ENCODE measurements around the gene HPGD. TPM values are rescaled to one million over a fixed set of nuclear protein-coding genes. Genes with fewer than 3 reads are reported as not detected.

The HPGD gene
- total and polyA plus RNA-seq, 7 donors = 0.40 to 6.5 (median 0.98) TPM

DNA sequence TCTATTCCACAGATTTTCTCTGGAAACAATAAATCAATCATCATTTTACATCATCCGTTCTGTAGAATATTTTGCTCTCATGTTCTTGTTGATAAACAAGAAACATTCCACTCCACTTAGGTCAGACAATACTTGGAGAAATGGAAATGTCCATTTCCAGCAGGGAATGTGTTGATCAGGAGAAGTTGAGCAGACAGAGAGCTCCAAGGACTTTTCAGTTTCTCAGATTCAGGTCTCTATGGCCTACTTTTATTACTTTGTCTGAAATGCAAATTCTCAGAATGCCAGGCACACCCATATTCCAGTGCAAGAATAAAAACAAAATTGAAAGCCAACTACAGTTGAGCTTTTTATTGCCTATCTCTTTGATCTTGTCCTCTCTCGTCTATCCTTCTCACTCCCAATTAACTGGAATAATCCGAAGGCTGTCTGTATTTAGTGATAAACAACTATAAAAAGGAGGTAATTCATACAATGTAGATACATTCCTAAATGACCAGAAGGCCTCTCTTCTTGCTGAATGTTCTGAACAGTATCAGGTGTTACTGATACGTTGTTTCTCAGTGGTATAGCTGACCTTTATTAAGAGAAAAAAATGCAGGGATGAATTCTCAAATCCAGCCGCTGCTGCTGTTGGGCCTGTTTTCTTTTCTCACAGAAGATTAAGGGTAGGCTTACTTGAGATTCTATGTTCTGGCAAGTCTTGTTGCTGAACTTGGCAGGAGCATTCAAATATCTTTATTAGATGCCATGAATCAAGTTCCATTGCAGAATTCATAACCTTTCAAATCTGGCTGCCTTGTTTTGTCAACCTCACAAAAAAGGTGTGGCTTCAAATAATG lies 72.1 kb downstream of the HPGD start:
- TF ChIP-seq, protein P1, sequence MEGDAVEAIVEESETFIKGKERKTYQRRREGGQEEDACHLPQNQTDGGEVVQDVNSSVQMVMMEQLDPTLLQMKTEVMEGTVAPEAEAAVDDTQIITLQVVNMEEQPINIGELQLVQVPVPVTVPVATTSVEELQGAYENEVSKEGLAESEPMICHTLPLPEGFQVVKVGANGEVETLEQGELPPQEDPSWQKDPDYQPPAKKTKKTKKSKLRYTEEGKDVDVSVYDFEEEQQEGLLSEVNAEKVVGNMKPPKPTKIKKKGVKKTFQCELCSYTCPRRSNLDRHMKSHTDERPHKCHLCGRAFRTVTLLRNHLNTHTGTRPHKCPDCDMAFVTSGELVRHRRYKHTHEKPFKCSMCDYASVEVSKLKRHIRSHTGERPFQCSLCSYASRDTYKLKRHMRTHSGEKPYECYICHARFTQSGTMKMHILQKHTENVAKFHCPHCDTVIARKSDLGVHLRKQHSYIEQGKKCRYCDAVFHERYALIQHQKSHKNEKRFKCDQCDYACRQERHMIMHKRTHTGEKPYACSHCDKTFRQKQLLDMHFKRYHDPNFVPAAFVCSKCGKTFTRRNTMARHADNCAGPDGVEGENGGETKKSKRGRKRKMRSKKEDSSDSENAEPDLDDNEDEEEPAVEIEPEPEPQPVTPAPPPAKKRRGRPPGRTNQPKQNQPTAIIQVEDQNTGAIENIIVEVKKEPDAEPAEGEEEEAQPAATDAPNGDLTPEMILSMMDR (IDR thresholded peaks at IDR 0.05) = no peak
- Histone ChIP-seq H3K9me3 (no peaks in the 10 kb centered on the region), H3K4me3 (no peak overlapping the region), H3K4me1 (no peaks in the 10 kb centered on the region), H3K27me3 (ENCODE audit: insufficient read depth in 3 of 3, low read length in 2 of 3) (no peaks in the 10 kb centered on the region), H3K27ac (no peak overlapping the region), H3K36me3 (ENCODE audit: insufficient read depth in 1 of 2, low read depth in 1 of 2) (no peaks in the 10 kb centered on the region)
- DNase-seq (no peak), ATAC-seq (no peak)
- WGBS, 3 donors = 24 to 36% (median 28%) methylated on average over 5 of the region's 5 CpGs
- intact Hi-C loops (cut with DNase I) = no loop called here

- no peaks in the 10 kb centered on the region for H3K4me1 ChIP-seq
- ATAC-seq (no peak), DNase-seq (no peak)
- no peaks in the 10 kb centered on the region for H3K9me3 ChIP-seq
- intact Hi-C loops (cut with DNase I) = no loop called here
- H3K27ac ChIP-seq = no peak overlapping the region
- no peaks in the 10 kb centered on the region for H3K27me3 ChIP-seq (ENCODE audit: insufficient read depth in 3 of 3, low read length in 2 of 3)
- TF ChIP-seq, protein P1 (IDR thresholded peaks at IDR 0.05) = no peak
- 94 to 97% (median 95%) methylated on average over 1 of the region's 1 CpG for WGBS, 3 donors
- no peak overlapping the region for H3K4me3 ChIP-seq
- no peaks in the 10 kb centered on the region for H3K36me3 ChIP-seq (ENCODE audit: insufficient read depth in 1 of 2, low read depth in 1 of 2)
Measured at GRCh38 chr4:174449152-174449551, 73.1 kb downstream of the HPGD start.

DNA sequence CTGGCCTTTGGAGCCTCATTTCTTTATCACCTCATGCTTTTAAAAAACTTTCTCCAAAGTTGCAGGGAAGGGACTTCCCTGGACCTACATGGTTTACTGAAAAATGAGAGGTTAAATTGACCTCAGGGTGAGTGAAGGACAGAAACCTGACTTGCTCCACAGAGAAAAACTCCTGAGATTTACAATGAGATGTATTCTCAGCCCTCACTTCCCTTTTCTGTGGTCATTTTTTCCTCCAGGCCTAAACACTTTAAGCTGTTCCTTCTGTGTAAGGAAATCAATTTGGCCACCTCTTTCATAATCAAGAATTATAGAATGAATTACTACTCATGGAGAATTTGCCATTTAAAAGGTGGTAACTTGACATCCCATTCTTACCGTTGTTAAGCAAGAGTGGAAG lies 77.9 kb downstream of the HPGD start:
- DNase-seq (no peak), ATAC-seq (no peak)
- H3K4me3 ChIP-seq = no peak overlapping the region
- H3K27me3 ChIP-seq (ENCODE audit: insufficient read depth in 3 of 3, low read length in 2 of 3) = no peaks in the 10 kb centered on the region
- TF ChIP-seq, protein P1 (IDR thresholded peaks at IDR 0.05) = no peak
- H3K27ac ChIP-seq = no peak overlapping the region
- WGBS, 3 donors = 41 to 56% (median 46%) methylated on average over 1 of the region's 1 CpG
- H3K9me3 ChIP-seq = no peaks in the 10 kb centered on the region
- intact Hi-C loops (cut with DNase I) = no loop called here
- H3K36me3 ChIP-seq (ENCODE audit: insufficient read depth in 1 of 2, low read depth in 1 of 2) = no peaks in the 10 kb centered on the region
- no peaks in the 10 kb centered on the region for H3K4me1 ChIP-seq

Other genes with a start within 250 kb of the HPGD start
- gene FBXO8, start 238.8 kb downstream of the HPGD start, total RNA-seq = 10 to 100 TPM in 2 of 4 donors, 1 to 10 TPM in 2; 7.2 to 11.9 (median 9.9) TPM
- 10 to 100 TPM in 2 of 3 donors, 1 to 10 TPM in 1; 9.3 to 21.4 (median 10.2) TPM for gene FBXO8, start 238.8 kb downstream of the HPGD start, polyA plus RNA-seq
- gene CEP44, start 238.6 kb downstream of the HPGD start, total RNA-seq = 1 to 10 TPM; 5.4 to 8.1 (median 7.4) TPM
- gene CEP44, start 238.6 kb downstream of the HPGD start, polyA plus RNA-seq = 1 to 10 TPM; 3.4 to 7.7 (median 3.7) TPM